ENCODE data around the gene FBXO10. TPM values are rescaled to one million over a fixed set of nuclear protein-coding genes. Genes with fewer than 3 reads are reported as not detected.

The FBXO10 gene
- total and polyA plus RNA-seq, 2 of the 8 experiments (the other 6 are each of a cell fraction or from before 2014, with no cell fraction given) = 13.1 to 13.9 TPM

- Histone ChIP-seq H3K18ac (ENCODE audit: extremely low read depth, low read length) (no peak overlapping the region), H3K27ac (ENCODE audit: low read depth, low read length) (no peak overlapping the region), H3K23ac (ENCODE audit: insufficient read length) (no peak overlapping the region), H2BK15ac (ENCODE audit: low read length) (no peak overlapping the region), H4K20me1 (replicated peaks in 1 of 2; ENCODE audit: control insufficient read depth in 1 of 2, insufficient read depth in 2 of 2, low read length in 2 of 2) (no peaks in the 10 kb centered on the region), H4K8ac (ENCODE audit: extremely low read depth, insufficient read depth, low read length) (no peak overlapping the region), H3K27me3 (replicated peaks in 1 of 4; ENCODE audit: control insufficient read depth in 3 of 4, extremely low read depth in 1 of 4, insufficient read depth in 3 of 4, low read length in 3 of 4) (no peaks in the 10 kb centered on the region), H3K14ac (ENCODE audit: insufficient read length) (no peak overlapping the region), H2BK12ac (ENCODE audit: low read depth, low read length) (no peak overlapping the region), H4K91ac (replicated peaks; ENCODE audit: insufficient read length, low read length) (no peak overlapping the region), H2AFZ (ENCODE audit: low read length) (no peak overlapping the region), H3K36me3 (ENCODE audit: control insufficient read depth in 2 of 4, insufficient read depth in 4 of 4, low read length in 3 of 4) (no peaks in the 10 kb centered on the region), H4K5ac (ENCODE audit: insufficient read length, low read depth, low read length) (no peak overlapping the region), H2AK5ac (ENCODE audit: low read depth, low read length) (no peak overlapping the region), H3K79me2 (ENCODE audit: control insufficient read depth in 1 of 2, insufficient read depth in 2 of 2, low read length in 2 of 2) (no peaks in the 10 kb centered on the region), H3K56ac (replicated peaks; ENCODE audit: insufficient read length, low read depth, low read length) (no peak overlapping the region), H2BK20ac (ENCODE audit: low read length) (no peak overlapping the region), H3K9ac (replicated peaks in 1 of 4; ENCODE audit: extremely low read depth in 1 of 4, low read depth in 3 of 4, low read length in 3 of 4) (no peak overlapping the region), H2BK5ac (ENCODE audit: low read depth, low read length) (no peak overlapping the region), H3K4ac (replicated peaks; ENCODE audit: insufficient read length, low read depth, low read length) (no peak overlapping the region), H2BK120ac (replicated peaks; ENCODE audit: low read depth, low read length) (no peak overlapping the region), H3K4me1 (replicated peaks in 1 of 4; ENCODE audit: control insufficient read depth in 3 of 4, insufficient read depth in 4 of 4, low read length in 3 of 4) (peaks cover 0 to 3% (median 2%) of the 10 kb centered on the region in 4 experiments; a peak in 4 of 7 replicates), H3K4me2 (ENCODE audit: insufficient read depth in 1 of 2, low read depth in 2 of 2, low read length in 2 of 2) (no peak overlapping the region), H3K9me3 (ENCODE audit: insufficient read depth in 2 of 2, low read depth in 1 of 2, low read length in 1 of 2) (no peaks in the 10 kb centered on the region), H3K23me2 (ENCODE audit: low read depth, low read length) (no peaks in the 10 kb centered on the region), H3K4me3 (ENCODE audit: extremely low read depth in 1 of 4, insufficient read depth in 2 of 4, low read depth in 3 of 4, low read length in 4 of 4) (no peak overlapping the region), H3K79me1 (ENCODE audit: low read depth, low read length) (no peaks in the 10 kb centered on the region)
- ChIA-PET CTCF (ENCODE audit: partially characterized antibody) (interaction anchor here (0.5 kb wide), 1 partner anchor 112 kb away, joined by 3 read pairs; no protein-coding TSS in a partner anchor), POLR2A (ENCODE audit: partially characterized antibody) (interaction anchor here (1.3 kb wide), 1 partner anchor 14 kb away, joined by 3 read pairs; no protein-coding TSS in a partner anchor)
- DNase-seq (ENCODE audit: low read depth in 1 of 2, low spot score in 2 of 2) = no peak
- 89% methylated on average over 12 of the region's 12 CpGs; no CpG with 5 or more reads in 1 of the 2 experiments for WGBS, 2 experiments (ENCODE audit: extremely low coverage in 1 of 2, insufficient coverage in 1 of 2, insufficient read length in 1 of 2, insufficient replicate concordance in 2 of 2, low coverage in 1 of 2, low lambda C conversion rate in 2 of 2, missing lambda C conversion rate in 1 of 2)
- no peak for FAIRE-seq
- no peak for TF ChIP-seq SP1 (IDR thresholded peaks at IDR 0.05; ENCODE audit: low read depth, low read length)
Measured at GRCh38 chr9:37625758-37626147, 49.6 kb upstream of the FBXO10 start.
